ENCODE measurements around the gene ANKRD17. TPM values are rescaled to one million over a fixed set of nuclear protein-coding genes. Genes with fewer than 3 reads are reported as not detected.

Gene ANKRD17
- total RNA-seq, 1 donor from 2014 or later, result 55.5 TPM

GRCh38 chr4:73131281-73131680 lies 127.3 kb downstream of the ANKRD17 start:
- DNase-seq (ENCODE audit: extremely low spot score in 2 of 2), result no peak
- TF ChIP-seq POLR2AphosphoS5 (IDR thresholded peaks at IDR 0.05; ENCODE audit: insufficient read depth in 1 of 2, low read depth in 1 of 2), result no peak
- no peak for TF ChIP-seq POLR2A (IDR thresholded peaks at IDR 0.05)
- TF ChIP-seq, protein P1, sequence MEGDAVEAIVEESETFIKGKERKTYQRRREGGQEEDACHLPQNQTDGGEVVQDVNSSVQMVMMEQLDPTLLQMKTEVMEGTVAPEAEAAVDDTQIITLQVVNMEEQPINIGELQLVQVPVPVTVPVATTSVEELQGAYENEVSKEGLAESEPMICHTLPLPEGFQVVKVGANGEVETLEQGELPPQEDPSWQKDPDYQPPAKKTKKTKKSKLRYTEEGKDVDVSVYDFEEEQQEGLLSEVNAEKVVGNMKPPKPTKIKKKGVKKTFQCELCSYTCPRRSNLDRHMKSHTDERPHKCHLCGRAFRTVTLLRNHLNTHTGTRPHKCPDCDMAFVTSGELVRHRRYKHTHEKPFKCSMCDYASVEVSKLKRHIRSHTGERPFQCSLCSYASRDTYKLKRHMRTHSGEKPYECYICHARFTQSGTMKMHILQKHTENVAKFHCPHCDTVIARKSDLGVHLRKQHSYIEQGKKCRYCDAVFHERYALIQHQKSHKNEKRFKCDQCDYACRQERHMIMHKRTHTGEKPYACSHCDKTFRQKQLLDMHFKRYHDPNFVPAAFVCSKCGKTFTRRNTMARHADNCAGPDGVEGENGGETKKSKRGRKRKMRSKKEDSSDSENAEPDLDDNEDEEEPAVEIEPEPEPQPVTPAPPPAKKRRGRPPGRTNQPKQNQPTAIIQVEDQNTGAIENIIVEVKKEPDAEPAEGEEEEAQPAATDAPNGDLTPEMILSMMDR (IDR thresholded peaks at IDR 0.05), result no peak
- Histone ChIP-seq H3K9me3 (no peaks in the 10 kb centered on the region), H3K27me3 (no peaks in the 10 kb centered on the region), H3K4me3 (no peak overlapping the region), H3K36me3 (peaks cover 0 to 26% of the 10 kb centered on the region in 2 donors), H3K27ac (no peak overlapping the region), H3K4me1 (no peaks in the 10 kb centered on the region)
- intact Hi-C loops (cut with DNase I), result no loop called here

- DNase-seq (ENCODE audit: extremely low spot score in 2 of 2), result no peak
- TF ChIP-seq POLR2A (IDR thresholded peaks at IDR 0.05), result no peak
- no peak for TF ChIP-seq POLR2AphosphoS5 (IDR thresholded peaks at IDR 0.05; ENCODE audit: insufficient read depth in 1 of 2, low read depth in 1 of 2)
- TF ChIP-seq, protein P1 (IDR thresholded peaks at IDR 0.05), result no peak
Measured at GRCh38 chr4:73129319-73129718, 129.3 kb downstream of the ANKRD17 start.

GRCh38 chr4:73127839-73128453 lies 130.7 kb downstream of the ANKRD17 start:
- Histone ChIP-seq H3K27me3 (no peaks in the 10 kb centered on the region), H3K4me1 (no peaks in the 10 kb centered on the region), H3K9me3 (no peaks in the 10 kb centered on the region), H3K36me3 (peaks cover 0 to 31% of the 10 kb centered on the region in 2 donors), H3K4me3 (no peak overlapping the region), H3K27ac (no peak overlapping the region)
- DNase-seq (ENCODE audit: extremely low spot score in 2 of 2), result no peak
- TF ChIP-seq POLR2A (IDR thresholded peaks at IDR 0.05) (no peak), POLR2AphosphoS5 (IDR thresholded peaks at IDR 0.05; ENCODE audit: insufficient read depth in 1 of 2, low read depth in 1 of 2) (no peak)
- TF ChIP-seq, protein P1 (IDR thresholded peaks at IDR 0.05), result no peak
- intact Hi-C loops (cut with DNase I), result no loop called here

More at GRCh38 chr4:73129319-73129718, 129.3 kb downstream of the ANKRD17 start:
- intact Hi-C loops (cut with DNase I), result no loop called here
- H3K9me3 ChIP-seq, result no peaks in the 10 kb centered on the region
- H3K27ac ChIP-seq, result no peak overlapping the region
- peaks cover 0 to 27% of the 10 kb centered on the region in 2 donors for H3K36me3 ChIP-seq
- no peaks in the 10 kb centered on the region for H3K4me1 ChIP-seq
- H3K27me3 ChIP-seq, result no peaks in the 10 kb centered on the region
- no peak overlapping the region for H3K4me3 ChIP-seq

DNA sequence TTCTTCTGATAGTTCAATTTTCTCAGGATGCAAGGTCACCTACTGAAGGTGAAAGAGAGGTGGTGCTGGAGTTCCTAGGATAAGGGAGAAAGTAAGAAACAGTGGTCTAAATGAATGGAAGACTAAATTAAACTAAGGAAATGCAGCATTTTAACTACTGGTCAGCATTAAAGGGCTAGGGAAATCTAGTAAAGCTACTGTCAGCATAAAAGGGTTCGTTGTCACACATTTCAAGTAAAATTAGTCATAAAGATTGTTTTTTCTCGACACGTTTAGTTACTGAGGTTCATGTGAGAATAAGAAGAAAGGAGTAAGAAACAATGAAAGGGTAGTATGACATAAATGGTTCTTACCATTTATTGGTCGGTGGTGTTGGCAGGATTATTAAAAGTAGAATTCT lies 149.1 kb downstream of the ANKRD17 start:
- Histone ChIP-seq H3K36me3 (peaks cover 0 to 35% of the 10 kb centered on the region in 2 donors), H3K4me3 (no peak overlapping the region), H3K27ac (no peak overlapping the region), H3K9me3 (no peaks in the 10 kb centered on the region), H3K4me1 (no peaks in the 10 kb centered on the region), H3K27me3 (no peaks in the 10 kb centered on the region)
- intact Hi-C loops (cut with DNase I), result no loop called here
- TF ChIP-seq POLR2A (IDR thresholded peaks at IDR 0.05), result no peak
- TF ChIP-seq POLR2AphosphoS5 (IDR thresholded peaks at IDR 0.05; ENCODE audit: insufficient read depth in 1 of 2, low read depth in 1 of 2), result no peak
- TF ChIP-seq, protein P1 (IDR thresholded peaks at IDR 0.05), result no peak
- DNase-seq (ENCODE audit: extremely low spot score in 2 of 2), result no peak

DNA sequence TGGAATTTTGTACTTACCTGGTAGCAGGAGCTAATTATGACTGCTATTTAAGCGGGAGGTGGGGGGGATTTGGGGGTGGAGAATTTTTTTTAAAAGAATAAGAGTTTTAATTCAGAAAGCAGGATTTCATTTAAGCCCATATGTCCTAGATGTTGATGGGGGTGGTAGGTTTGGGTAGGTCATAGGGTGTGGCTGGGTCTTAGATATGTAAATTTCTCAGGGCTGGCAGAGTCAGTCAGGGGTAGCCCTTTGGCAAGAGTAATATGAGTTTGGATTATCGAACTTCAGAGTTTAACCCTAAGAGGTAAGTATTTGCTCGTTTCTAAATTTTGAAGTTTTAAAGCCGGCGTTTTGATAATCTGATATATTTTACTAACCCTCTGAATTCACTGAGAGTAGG lies 153.9 kb downstream of the ANKRD17 start:
- H3K36me3 ChIP-seq, result peaks cover 0 to 37% of the 10 kb centered on the region in 2 donors
- intact Hi-C loops (cut with DNase I), result no loop called here
- no peak for TF ChIP-seq POLR2A (IDR thresholded peaks at IDR 0.05)
- TF ChIP-seq POLR2AphosphoS5 (IDR thresholded peaks at IDR 0.05; ENCODE audit: insufficient read depth in 1 of 2, low read depth in 1 of 2), result no peak
- TF ChIP-seq, protein P1 (IDR thresholded peaks at IDR 0.05), result no peak

More for the DNA sequence above, 153.9 kb downstream of the ANKRD17 start:
- no peaks in the 10 kb centered on the region for H3K27me3 ChIP-seq
- DNase-seq (ENCODE audit: extremely low spot score in 2 of 2), result no peak
- H3K4me3 ChIP-seq, result no peak overlapping the region
- H3K9me3 ChIP-seq, result no peaks in the 10 kb centered on the region
- H3K27ac ChIP-seq, result no peak overlapping the region
- H3K4me1 ChIP-seq, result no peaks in the 10 kb centered on the region

Measured in vagina (tissue), 2 donors.